GM23338 (cell line): ENCODE data around the gene MYH6. TPM values are rescaled to one million over a fixed set of nuclear protein-coding genes. Genes with fewer than 3 reads are reported as not detected.

Experiments used
- ATAC-seq: fragments of 200-7000 bp; cut with Tn5 transposase; 3 replicates; pipeline ENCODE4 v1.9.1; 2020
- DNase-seq: peaks from one replicate; pipeline ENCODE4 v3.0.0-alpha.2; 2015; ENCODE audit warnings: low spot score
- H2AFZ ChIP-seq: fragments of 200-600 bp; sonication (generic); 2 replicates; pipeline ENCODE4 v1.8.0; 2016; ENCODE audit warnings: antibody characterized with exemption, mild to moderate bottlenecking, moderate library complexity
- H3F3A ChIP-seq: fragments of 200-600 bp; sonication (generic); replicated peaks from 2 replicates; pipeline ENCODE4 v1.8.0; 2017; ENCODE audit warnings: antibody characterized with exemption, mixed run types, low read depth
- H3K27ac ChIP-seq: fragments of 200-600 bp; sonication (generic); 2 replicates; pipeline ENCODE4 v1.6.1; 2016; ENCODE audit warnings: low read depth
- H3K27me3 ChIP-seq: fragments of 200-600 bp; sonication (generic); 2 replicates; pipeline ENCODE4 v1.8.0; 2016; ENCODE audit warnings: mild to moderate bottlenecking, mixed run types, moderate library complexity; ENCODE audit not compliant: insufficient read depth
- H3K36me3 ChIP-seq: fragments of 200-600 bp; sonication (generic); 2 replicates; pipeline ENCODE4 v1.8.0; 2016; ENCODE audit warnings: mild to moderate bottlenecking; ENCODE audit not compliant: insufficient read depth
- H3K4me1 ChIP-seq: fragments of 200-600 bp; sonication (generic); 2 replicates; pipeline ENCODE4 v1.8.0; 2016; ENCODE audit warnings: mild to moderate bottlenecking, moderate library complexity; ENCODE audit not compliant: insufficient read depth
- H3K4me2 ChIP-seq: fragments of 200-600 bp; sonication (generic); 2 replicates; pipeline ENCODE4 v1.7.1; 2017; ENCODE audit warnings: mixed run types
- H3K4me3 ChIP-seq: fragments of 200-600 bp; sonication (generic); 2 replicates; pipeline ENCODE4 v1.6.1; 2016; ENCODE audit warnings: mixed run types
- H3K79me2 ChIP-seq: fragments of 200-600 bp; sonication (generic); replicated peaks from 2 replicates; pipeline ENCODE4 v1.8.0; 2017; ENCODE audit warnings: mild to moderate bottlenecking; ENCODE audit not compliant: insufficient read depth
- H3K9me2 ChIP-seq: fragments of 200-600 bp; sonication (generic); 2 replicates; pipeline ENCODE4 v1.8.0; 2017; ENCODE audit not compliant: insufficient read depth
- H4K20me1 ChIP-seq: fragments of 200-600 bp; sonication (generic); replicated peaks from 2 replicates; pipeline ENCODE4 v1.8.0; 2017; ENCODE audit warnings: mild to moderate bottlenecking; ENCODE audit not compliant: insufficient read depth
- H3K27ac Mint-ChIP-seq: 2 replicates; pipeline ENCODE4 v1.8.0; 2020; ENCODE audit warnings: inconsistent platforms, mild to moderate bottlenecking, moderate library complexity, mixed read lengths
- H3K27me3 Mint-ChIP-seq: 3 replicates; pipeline ENCODE4 v1.8.0; 2022; ENCODE audit warnings: low read depth, mild to moderate bottlenecking, moderate library complexity, mixed read lengths, inconsistent platforms; ENCODE audit not compliant: insufficient read depth, poor library complexity
- H3K36me3 Mint-ChIP-seq: 3 replicates; pipeline ENCODE4 v1.8.0; 2021; ENCODE audit warnings: low read depth, mild to moderate bottlenecking, inconsistent platforms, moderate library complexity, mixed read lengths
- H3K4me1 Mint-ChIP-seq: 3 replicates; pipeline ENCODE4 v1.8.0; 2020; ENCODE audit warnings: mild to moderate bottlenecking, inconsistent platforms, mixed read lengths
- H3K4me3 Mint-ChIP-seq: 3 replicates; pipeline ENCODE4 v1.8.0; 2021; ENCODE audit warnings: moderate library complexity, mild to moderate bottlenecking, inconsistent platforms, mixed read lengths
- H3K9me3 Mint-ChIP-seq: 3 replicates; pipeline ENCODE4 v1.8.0; 2020; ENCODE audit warnings: moderate library complexity, mild to moderate bottlenecking, inconsistent platforms, mixed read lengths
- CREB1 ChIP-seq: fragments of 250-450 bp; sonication (Bioruptor Pico); IDR thresholded peaks from 2 replicates; pipeline ENCODE4 v1.5.0; 2020; ENCODE audit warnings: low read depth, mild to moderate bottlenecking, moderate library complexity
- EZH2 ChIP-seq: fragments of 200-600 bp; sonication (generic); IDR thresholded peaks from one replicate; pipeline ENCODE4 v1.8.0; 2017; ENCODE audit warnings: antibody characterized with exemption, mild to moderate bottlenecking, low read depth; ENCODE audit not compliant: unreplicated experiment
- EZH2phosphoT487 ChIP-seq: fragments of 200-600 bp; sonication (generic); IDR thresholded peaks from one replicate; pipeline ENCODE4 v1.8.1; 2018; ENCODE audit warnings: antibody characterized with exemption; ENCODE audit not compliant: unreplicated experiment
- JUNB ChIP-seq: IDR thresholded peaks from one replicate; pipeline ENCODE4 v1.6.1; 2016; ENCODE audit warnings: antibody characterized with exemption; ENCODE audit not compliant: unreplicated experiment
- NANOG ChIP-seq: IDR thresholded peaks from 2 replicates; pipeline ENCODE4 v1.6.1; 2016; ENCODE audit warnings: antibody characterized with exemption, borderline replicate concordance
- POLR2AphosphoS5 ChIP-seq: IDR thresholded peaks from 2 replicates; pipeline ENCODE4 v1.6.1; 2016; ENCODE audit warnings: antibody characterized with exemption, low read depth
- STAT1 ChIP-seq: IDR thresholded peaks from one replicate; pipeline ENCODE4 v1.6.1; 2016; ENCODE audit warnings: antibody characterized with exemption; ENCODE audit not compliant: unreplicated experiment
- ZNF114 ChIP-seq: fragments of 250-450 bp; sonication (Bioruptor Pico); IDR thresholded peaks from 2 replicates; pipeline ENCODE4 v1.5.0; 2020; ENCODE audit warnings: mild to moderate bottlenecking, moderate library complexity
- ZNF331 ChIP-seq: fragments of 250-450 bp; sonication (Bioruptor Pico); IDR thresholded peaks from 2 replicates; pipeline ENCODE4 v1.5.0; 2020; ENCODE audit warnings: low read depth, mild to moderate bottlenecking, moderate library complexity
- ZNF462 ChIP-seq: fragments of 250-450 bp; sonication (Bioruptor Pico); IDR thresholded peaks from 2 replicates; pipeline ENCODE4 v1.5.0; 2020; ENCODE audit warnings: mild to moderate bottlenecking, moderate library complexity
- polyA plus RNA-seq: library from polyadenylated mRNA; unstranded; fragments of >200 nt; fragmentation: Nextera tagmentation; extraction: Ambion mirVana; gene quantifications from 2 replicates; pipeline ENCODE4 v1.2.1, GENCODE V29; 2016
- total RNA-seq: library from RNA; depleted of rRNA; stranded (reverse); fragments of >200 nt; shearing (Covaris generic); gene quantifications from 2 replicates; pipeline ENCODE4 v1.2.3, GENCODE V29; 2014
- TF ChIP-seq, protein P1 (sequence below): IDR thresholded peaks from 2 replicates; pipeline ENCODE4 v1.6.1; 2016; ENCODE audit warnings: antibody characterized with exemption
- TF ChIP-seq, protein P2 (sequence below): IDR thresholded peaks from one replicate; pipeline ENCODE4 v1.6.1; 2018; ENCODE audit warnings: antibody characterized with exemption; ENCODE audit not compliant: unreplicated experiment
- TF ChIP-seq, protein P3 (sequence below), 2 experiments: fragments of 200-600 bp in 1 of 2; sonication (generic) in 1 of 2; conservative IDR thresholded peaks; 2 replicates each; pipeline versions ENCODE4 v1.5.1 to v1.6.1; 2016 to 2017; ENCODE audit warnings: antibody characterized with exemption in 2 of 2, low read depth in 2 of 2, mild to moderate bottlenecking in 2 of 2, moderate library complexity in 1 of 2

The MYH6 gene
- total and polyA plus RNA-seq, 2 experiments from 2014 or later = 0.03 to 0.10 TPM

- Histone ChIP-seq H3K27ac (no peak overlapping the region), H3K4me1 (no peaks in the 10 kb centered on the region), H4K20me1 (no peaks in the 10 kb centered on the region; the same call in 1 of the 2 replicates), H3F3A (no peaks in the 10 kb centered on the region), H2AFZ (no peak overlapping the region), H3K9me2 (no peaks in the 10 kb centered on the region), H3K79me2 (no peaks in the 10 kb centered on the region), H3K4me3 (no peak overlapping the region), H3K27me3 (peaks cover 22% of the 10 kb centered on the region), H3K4me2 (no peak overlapping the region), H3K36me3 (no peaks in the 10 kb centered on the region)
- Mint-ChIP-seq H3K27me3 (peaks cover 16% of the 10 kb centered on the region), H3K27ac (no peak overlapping the region), H3K36me3 (peaks cover 24% of the 10 kb centered on the region), H3K4me1 (peaks cover 17% of the 10 kb centered on the region), H3K4me3 (no peak overlapping the region), H3K9me3 (no peaks in the 10 kb centered on the region; the same call in 2 of the 3 replicates)
- TF ChIP-seq CREB1 (CRISPR knock-in tag) = no peak
- TF ChIP-seq EZH2 = no peak
- TF ChIP-seq POLR2AphosphoS5 = no peak
- no peak for TF ChIP-seq EZH2phosphoT487
- no peak for TF ChIP-seq ZNF114 (CRISPR knock-in tag)
- TF ChIP-seq ZNF462 (CRISPR knock-in tag) = no peak
- TF ChIP-seq, protein P1, sequence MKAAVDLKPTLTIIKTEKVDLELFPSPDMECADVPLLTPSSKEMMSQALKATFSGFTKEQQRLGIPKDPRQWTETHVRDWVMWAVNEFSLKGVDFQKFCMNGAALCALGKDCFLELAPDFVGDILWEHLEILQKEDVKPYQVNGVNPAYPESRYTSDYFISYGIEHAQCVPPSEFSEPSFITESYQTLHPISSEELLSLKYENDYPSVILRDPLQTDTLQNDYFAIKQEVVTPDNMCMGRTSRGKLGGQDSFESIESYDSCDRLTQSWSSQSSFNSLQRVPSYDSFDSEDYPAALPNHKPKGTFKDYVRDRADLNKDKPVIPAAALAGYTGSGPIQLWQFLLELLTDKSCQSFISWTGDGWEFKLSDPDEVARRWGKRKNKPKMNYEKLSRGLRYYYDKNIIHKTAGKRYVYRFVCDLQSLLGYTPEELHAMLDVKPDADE = no peak
- TF ChIP-seq, protein P2, sequence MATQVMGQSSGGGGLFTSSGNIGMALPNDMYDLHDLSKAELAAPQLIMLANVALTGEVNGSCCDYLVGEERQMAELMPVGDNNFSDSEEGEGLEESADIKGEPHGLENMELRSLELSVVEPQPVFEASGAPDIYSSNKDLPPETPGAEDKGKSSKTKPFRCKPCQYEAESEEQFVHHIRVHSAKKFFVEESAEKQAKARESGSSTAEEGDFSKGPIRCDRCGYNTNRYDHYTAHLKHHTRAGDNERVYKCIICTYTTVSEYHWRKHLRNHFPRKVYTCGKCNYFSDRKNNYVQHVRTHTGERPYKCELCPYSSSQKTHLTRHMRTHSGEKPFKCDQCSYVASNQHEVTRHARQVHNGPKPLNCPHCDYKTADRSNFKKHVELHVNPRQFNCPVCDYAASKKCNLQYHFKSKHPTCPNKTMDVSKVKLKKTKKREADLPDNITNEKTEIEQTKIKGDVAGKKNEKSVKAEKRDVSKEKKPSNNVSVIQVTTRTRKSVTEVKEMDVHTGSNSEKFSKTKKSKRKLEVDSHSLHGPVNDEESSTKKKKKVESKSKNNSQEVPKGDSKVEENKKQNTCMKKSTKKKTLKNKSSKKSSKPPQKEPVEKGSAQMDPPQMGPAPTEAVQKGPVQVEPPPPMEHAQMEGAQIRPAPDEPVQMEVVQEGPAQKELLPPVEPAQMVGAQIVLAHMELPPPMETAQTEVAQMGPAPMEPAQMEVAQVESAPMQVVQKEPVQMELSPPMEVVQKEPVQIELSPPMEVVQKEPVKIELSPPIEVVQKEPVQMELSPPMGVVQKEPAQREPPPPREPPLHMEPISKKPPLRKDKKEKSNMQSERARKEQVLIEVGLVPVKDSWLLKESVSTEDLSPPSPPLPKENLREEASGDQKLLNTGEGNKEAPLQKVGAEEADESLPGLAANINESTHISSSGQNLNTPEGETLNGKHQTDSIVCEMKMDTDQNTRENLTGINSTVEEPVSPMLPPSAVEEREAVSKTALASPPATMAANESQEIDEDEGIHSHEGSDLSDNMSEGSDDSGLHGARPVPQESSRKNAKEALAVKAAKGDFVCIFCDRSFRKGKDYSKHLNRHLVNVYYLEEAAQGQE = no peak
- no peak for TF ChIP-seq NANOG
- TF ChIP-seq, protein P3, sequence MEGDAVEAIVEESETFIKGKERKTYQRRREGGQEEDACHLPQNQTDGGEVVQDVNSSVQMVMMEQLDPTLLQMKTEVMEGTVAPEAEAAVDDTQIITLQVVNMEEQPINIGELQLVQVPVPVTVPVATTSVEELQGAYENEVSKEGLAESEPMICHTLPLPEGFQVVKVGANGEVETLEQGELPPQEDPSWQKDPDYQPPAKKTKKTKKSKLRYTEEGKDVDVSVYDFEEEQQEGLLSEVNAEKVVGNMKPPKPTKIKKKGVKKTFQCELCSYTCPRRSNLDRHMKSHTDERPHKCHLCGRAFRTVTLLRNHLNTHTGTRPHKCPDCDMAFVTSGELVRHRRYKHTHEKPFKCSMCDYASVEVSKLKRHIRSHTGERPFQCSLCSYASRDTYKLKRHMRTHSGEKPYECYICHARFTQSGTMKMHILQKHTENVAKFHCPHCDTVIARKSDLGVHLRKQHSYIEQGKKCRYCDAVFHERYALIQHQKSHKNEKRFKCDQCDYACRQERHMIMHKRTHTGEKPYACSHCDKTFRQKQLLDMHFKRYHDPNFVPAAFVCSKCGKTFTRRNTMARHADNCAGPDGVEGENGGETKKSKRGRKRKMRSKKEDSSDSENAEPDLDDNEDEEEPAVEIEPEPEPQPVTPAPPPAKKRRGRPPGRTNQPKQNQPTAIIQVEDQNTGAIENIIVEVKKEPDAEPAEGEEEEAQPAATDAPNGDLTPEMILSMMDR (conservative IDR thresholded peaks at IDR 0.05; ENCODE audit: low read depth in 2 of 2) = no peak
- TF ChIP-seq ZNF331 (CRISPR knock-in tag) = no peak
- no peak for TF ChIP-seq JUNB
- TF ChIP-seq STAT1 = no peak
- ATAC-seq (no peak), DNase-seq (no peak)
Observed at GRCh38 chr14:23356662-23357061, 51.4 kb downstream of the MYH6 start.
